GM18520 (cell line): ENCODE measurements around the gene ZSCAN2.

ENCODE experiments used
- ATAC-seq: cut with Tn5 transposase; IDR thresholded peaks from one replicate; pipeline ENCODE4 v1.9.1; 2021; ENCODE audit not compliant: unreplicated experiment

Gene ZSCAN2

GRCh38 chr15:84598250-84598649 is 2.6 kb upstream of the ZSCAN2 start:
- ATAC-seq = peak; percentile 35

- ATAC-seq = no peak
Observed at GRCh38 chr15:84598993-84599392, 1.8 kb upstream of the ZSCAN2 start.

DNA sequence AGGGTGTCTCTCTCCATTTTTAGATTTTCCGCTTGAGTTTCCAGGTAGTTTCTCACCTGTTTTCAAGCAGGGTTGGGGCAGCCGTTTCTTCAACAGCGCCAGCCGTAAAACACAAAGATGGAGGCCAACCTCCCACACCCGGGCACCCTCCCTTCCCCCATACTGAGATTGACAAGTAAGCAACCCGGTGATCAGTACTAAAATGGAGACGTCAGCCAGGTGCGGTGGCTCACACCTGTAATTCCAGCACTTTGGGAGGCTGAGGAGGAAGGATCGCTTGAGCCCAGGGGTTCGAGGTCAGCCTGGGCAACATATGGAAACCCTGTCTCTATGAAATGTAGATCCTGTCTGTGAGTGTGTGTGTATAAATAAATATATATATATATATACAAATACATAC is 903 bp upstream of the ZSCAN2 start:
- ATAC-seq = no peak

- ATAC-seq = no peak
Observed at GRCh38 chr15:84600331-84600686, 500 bp upstream of the ZSCAN2 start.

GRCh38 chr15:84601555-84601838 is 688 bp downstream of the ZSCAN2 start:
- ATAC-seq = no peak

DNA sequence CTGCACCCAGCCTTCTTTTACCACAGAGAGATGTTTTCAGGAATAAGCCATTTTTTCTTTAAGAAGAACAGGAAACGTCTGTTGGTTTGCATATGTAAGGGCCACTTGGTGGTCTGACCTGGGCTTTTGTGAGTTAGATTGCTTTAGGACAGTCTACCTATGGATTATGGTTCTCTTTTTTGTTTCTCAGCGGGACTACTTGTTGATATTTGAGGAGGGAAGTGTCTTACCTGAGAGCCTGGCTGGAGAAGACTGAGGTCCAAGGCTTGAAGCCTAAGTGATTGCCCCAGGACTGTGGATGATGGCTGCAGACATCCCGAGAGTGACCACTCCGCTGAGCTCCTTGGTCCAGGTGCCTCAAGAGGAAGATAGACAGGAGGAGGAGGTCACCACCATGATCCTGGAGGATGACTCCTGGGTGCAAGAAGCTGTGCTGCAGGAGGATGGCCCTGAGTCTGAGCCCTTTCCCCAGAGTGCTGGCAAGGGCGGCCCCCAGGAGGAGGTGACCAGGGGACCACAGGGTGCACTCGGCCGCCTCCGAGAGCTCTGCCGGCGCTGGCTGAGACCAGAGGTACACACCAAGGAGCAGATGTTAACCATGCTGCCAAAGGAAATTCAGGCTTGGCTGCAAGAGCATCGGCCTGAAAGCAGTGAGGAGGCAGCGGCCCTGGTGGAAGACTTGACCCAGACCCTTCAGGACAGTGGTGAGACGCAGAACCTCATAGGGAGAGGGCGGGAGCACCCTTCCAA is 3.0 kb downstream of the ZSCAN2 start:
- ATAC-seq = no peak

DNA sequence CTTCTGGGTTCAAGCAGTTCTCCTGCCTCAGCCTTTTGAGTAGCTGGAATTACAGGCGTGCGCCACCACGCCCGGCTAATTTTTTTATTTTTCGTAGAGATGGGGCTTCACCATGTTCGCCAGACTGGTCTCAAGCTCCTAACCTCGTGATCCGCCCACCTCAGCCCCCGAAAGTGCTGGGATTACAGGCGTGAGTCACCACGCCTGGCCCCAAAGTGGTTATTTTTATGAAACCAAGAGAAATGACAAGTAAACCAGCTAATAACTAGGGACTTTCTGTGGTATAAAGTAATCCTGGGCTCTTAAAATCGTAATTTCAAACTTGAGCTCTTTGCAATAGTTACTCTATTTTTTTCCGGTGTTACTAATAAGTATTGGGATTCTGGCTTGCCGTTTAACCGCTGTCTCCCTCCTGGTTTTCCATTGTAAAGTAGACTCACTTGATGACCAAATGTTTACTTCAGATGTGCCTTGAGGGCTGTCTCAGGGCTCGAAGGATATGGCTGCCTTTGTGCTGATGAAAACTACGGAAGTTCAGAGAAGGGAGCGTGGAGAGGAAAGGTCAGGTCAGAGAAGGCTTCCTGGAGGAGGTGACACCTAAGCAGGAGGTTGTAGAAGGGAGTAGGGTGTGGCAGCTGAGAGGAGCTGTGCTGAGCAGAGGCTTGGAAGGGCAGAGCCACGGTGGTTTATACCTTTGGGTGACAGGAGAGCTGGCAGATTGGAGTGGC is 4.2 kb downstream of the ZSCAN2 start:
- ATAC-seq = no peak

DNA sequence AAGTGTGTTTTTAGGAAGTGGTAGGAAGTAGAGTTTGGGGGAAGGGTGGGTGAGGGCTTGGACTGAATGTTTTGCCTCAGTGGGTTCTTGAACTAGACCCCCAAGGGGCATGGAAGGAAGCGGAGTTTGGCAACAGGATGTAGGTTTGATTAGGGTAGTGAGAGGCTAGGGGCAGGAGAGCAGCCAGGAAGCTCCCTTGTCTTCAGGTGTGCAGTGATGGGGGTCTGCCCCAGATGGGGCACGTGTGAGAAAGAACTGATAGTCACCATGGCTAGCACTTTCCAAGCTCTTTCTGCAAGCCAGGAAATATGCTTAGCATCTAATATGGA is 4.7 kb downstream of the ZSCAN2 start:
- no peak for ATAC-seq

DNA sequence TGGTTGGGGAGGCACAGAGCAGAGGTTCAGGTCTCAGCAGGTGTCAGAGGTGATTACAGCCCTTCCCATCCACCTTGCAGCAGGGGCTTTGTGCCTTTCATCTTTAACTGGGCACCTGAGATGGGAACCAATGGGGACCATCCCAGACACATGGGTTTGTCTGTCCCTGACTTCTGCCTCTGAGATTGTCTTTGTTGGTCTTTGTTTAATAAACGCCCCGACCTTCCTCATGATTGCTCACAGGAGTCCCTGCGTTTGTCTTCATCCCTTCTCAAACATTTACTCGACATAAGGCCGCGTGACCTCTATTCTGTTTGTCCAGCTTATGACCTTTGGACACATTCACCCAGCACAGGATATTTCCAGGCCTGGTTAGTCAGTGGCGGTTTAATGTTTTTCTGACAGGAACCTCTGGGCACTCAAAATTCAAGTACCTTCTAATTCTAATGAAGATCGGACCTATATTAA is 5.9 kb downstream of the ZSCAN2 start:
- no peak for ATAC-seq

GRCh38 chr15:84608707-84609284 is 8.0 kb downstream of the ZSCAN2 start:
- ATAC-seq = no peak

DNA sequence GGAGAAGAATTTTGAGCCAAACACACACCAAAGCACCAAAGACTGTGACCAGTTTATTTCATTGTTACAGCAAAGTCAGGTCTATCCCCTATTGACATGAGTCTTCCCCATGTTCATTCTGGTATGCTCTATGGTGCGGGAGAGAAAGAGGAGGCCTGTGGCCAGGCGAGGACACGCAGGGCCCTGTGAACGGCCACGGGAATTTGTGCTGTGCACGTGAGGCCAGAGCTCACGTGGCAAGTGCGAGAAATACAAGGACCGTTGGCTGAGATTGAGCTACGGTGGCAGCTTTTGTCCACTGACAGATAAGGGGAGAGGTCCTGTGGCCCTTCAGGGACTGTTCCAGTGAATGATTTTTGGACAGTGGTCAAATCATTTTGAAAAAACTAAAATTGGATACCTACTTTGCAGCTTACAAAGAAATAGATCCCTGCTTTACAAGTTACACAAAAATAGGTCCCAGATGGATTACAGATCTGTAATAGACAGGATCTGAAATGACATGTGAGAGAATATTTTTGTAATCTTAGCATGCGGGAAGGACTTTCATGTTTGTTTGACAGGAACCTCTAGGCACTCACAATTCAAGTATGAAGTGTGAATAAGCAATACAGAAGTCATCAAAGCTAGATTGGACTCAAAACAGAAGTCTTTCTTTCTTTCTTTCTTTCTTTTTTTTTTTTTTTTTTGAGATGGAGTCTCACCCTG is 9.2 kb downstream of the ZSCAN2 start:
- no peak for ATAC-seq

- no peak for ATAC-seq
Observed at GRCh38 chr15:84611631-84612030, 10.8 kb downstream of the ZSCAN2 start.

GRCh38 chr15:84616235-84616634 is 15.4 kb downstream of the ZSCAN2 start:
- ATAC-seq = no peak

- ATAC-seq = no peak
Observed at GRCh38 chr15:84620626-84621025, 19.8 kb downstream of the ZSCAN2 start.

- no peak for ATAC-seq
Observed at GRCh38 chr15:84621358-84621979, 20.7 kb downstream of the ZSCAN2 start.

DNA sequence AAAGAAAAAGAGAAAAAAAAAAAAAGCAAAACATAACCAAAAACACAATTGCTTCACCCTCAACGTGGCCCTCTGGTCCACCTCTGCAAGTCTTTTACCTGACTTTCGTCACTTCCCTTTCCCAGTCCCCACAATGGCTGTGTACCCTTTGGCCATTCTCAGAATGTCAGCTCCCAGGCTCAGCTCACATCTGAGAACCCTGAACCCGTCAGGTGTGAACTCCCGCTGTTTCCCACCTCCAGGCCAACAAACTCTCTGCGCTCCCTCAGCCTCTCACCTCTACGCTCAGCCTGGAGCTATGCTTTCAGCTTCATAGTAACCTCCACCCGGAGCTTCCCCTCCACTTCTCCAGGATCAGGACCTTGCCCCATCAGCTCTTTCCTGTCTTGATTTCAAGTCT is 23.6 kb downstream of the ZSCAN2 start:
- no peak for ATAC-seq

- no peak for ATAC-seq
Observed at GRCh38 chr15:84625123-84625522, 24.3 kb downstream of the ZSCAN2 start.

- no peak for ATAC-seq
Observed at GRCh38 chr15:84629033-84629432, 28.2 kb downstream of the ZSCAN2 start.

- no peak for ATAC-seq
Observed at GRCh38 chr15:84631706-84632272, 31.0 kb downstream of the ZSCAN2 start.

DNA sequence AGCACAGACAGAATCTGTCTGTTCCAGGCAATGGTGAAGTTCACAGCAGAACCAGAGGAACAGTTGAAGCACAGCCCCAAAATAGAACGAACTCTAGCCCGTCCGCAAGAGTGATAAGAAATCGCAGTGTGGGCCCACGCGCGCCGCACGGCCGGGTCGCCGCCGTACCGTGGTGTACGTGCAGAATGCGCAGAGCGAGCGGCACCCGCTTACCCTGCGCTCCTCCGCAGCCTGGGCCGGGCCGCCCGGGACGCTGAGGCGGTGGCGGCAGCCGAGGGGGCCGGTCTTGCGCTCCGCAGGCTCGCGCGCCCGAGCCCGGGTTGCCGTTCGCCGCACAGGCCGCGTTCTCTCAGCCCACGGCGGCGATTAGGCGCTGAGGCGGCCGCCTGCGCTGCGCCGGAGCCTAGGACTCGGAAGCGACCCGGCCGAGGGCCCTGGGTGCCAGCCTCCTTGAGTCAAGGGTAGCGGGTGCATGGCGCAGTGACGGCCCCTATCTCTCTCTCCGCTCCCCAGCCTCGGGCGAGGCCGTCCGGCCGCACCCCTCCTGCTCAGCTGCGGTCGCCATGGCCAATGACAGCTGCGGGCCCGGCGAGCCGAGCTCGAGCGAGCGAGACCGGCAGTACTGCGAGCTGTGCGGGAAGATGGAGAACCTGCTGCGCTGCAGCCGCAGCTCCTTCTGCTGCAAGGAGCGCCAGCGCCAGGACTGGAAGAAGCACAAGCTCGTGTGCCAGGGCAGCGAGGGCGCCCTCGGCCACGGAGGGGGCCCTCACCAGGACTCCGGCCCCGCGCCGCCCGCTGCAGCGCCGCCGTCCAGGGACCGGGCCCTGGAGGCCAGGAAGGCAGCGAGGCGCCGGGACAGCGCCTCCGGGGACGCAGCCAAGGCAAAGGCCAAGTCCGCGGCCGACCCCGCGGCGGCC is 32.8 kb downstream of the ZSCAN2 start:
- ATAC-seq = peak; percentile 27
